GM08714 (cell line): ENCODE measurements around the gene SUPT3H.

Experiments used
- H3K4me3 ChIP-seq: fragments of 200-500 bp; sonication (Bioruptor generic); 2 replicates; pipeline ENCODE4 v1.5.1; 2014; ENCODE audit warnings: mild to moderate bottlenecking, low read length, inconsistent platforms
- ZNF274 ChIP-seq: IDR thresholded peaks from 2 replicates; pipeline ENCODE4 v1.6.1; 2012; ENCODE audit warnings: mild to moderate bottlenecking, low read depth, low read length

Gene SUPT3H

DNA sequence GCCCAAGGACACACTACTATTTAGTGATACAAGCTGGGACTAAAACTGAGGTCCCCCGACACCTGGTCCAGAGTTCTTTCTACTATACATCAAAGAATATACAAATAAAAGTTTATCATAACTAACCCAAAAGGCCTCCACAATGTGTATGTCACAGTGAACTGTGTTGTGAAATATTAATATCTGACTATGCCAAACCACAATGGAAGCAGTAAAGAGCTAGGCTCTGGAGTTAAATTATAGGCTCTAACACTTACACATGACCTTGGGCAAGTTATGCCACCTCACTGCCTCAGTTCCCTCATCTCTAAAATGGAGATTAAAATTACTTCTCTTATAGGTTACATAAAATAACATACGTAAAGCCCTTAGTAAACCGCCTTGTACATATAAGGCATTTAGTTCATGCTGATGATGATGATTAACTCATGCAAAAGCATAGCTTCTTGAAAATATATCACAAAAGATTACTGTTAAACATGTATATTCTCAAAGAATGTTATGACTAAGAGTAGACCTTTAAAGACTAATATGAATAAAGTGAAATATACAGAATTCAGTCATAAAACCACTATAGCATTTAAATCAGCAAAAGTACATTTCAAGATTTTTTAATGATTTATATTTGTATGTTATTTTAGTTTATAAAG lies 5.7 kb downstream of the SUPT3H start:
- TF ChIP-seq ZNF274, result no peak
- H3K4me3 ChIP-seq, result no peak overlapping the region

DNA sequence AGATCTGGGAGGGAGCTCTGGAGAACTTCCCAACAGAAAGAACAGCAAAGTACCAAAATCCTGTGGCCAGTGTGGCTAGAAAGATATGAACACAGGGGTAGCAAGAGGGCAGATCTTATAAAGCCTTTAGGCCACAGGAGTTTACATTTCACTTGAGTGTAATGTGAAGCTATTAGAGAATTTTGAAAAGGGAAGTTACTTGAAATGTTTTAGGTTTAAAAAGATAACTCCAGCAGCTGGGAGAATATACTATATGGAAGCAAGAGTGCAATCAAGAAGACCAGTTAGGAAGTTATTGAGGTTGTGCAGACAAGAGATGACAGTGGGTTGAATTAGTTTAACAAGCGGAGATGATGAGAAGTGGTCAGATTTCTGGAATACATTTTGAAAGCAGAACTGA lies 7.9 kb downstream of the SUPT3H start:
- TF ChIP-seq ZNF274, result no peak
- H3K4me3 ChIP-seq, result no peak overlapping the region

DNA sequence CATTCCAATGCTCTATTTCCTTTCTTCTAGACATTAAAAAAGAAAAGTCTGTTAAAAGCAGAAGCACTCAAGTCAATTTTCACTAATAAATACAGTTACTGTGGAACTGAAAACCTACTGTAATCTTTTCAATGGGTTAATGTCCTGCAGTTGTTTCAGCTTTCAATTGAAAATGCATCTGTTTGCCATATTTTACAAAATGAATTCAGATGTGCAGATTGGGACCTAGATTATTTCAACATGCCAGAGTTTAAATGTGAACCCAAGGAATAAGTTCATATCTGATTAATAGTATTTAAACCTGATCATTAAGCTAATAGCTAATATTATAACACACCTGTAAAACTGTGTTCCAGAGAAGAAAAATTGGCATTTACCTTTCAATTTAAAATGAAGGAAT lies 9.7 kb downstream of the SUPT3H start:
- no peak overlapping the region for H3K4me3 ChIP-seq
- TF ChIP-seq ZNF274, result no peak

DNA sequence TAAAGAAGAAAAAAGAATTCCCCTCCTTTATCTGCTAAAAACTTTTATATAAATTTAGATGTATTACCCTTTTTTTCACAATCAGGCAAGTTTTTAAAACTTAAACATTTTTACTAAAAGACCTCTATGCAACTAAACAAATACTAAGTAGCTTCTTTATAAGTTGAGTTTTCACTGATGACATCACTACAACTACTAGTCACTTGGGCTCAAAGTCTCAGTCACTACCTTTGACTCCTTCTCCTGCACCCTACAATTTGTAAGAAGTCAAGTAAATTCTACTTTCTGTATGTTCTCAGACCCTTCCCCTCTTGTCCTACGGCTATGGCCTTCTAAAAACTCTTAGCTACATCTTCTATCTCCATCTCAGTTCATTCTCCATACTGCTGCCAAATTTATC lies 11.2 kb downstream of the SUPT3H start:
- TF ChIP-seq ZNF274, result no peak

DNA sequence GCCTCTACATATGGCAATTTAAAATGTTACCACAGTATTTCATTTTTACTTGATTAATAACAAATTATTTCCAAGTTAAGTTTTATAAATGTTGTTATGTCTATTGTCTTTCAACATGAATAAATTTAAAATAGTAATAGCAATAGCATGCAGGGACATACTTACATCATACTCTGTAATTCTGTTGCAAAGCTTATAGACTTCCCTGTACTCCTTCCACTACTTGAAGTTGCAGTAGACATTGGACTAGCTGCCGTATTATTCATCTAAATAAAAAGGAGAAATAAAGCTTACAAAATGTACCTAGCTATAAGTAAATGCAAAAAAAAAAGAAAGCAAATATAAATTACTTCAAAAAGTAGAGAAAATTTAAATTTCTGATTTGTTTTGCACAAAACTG lies 12.7 kb downstream of the SUPT3H start:
- H3K4me3 ChIP-seq, result no peak overlapping the region
- TF ChIP-seq ZNF274, result no peak

More for the DNA sequence above, 11.2 kb downstream of the SUPT3H start:
- H3K4me3 ChIP-seq, result no peak overlapping the region

DNA sequence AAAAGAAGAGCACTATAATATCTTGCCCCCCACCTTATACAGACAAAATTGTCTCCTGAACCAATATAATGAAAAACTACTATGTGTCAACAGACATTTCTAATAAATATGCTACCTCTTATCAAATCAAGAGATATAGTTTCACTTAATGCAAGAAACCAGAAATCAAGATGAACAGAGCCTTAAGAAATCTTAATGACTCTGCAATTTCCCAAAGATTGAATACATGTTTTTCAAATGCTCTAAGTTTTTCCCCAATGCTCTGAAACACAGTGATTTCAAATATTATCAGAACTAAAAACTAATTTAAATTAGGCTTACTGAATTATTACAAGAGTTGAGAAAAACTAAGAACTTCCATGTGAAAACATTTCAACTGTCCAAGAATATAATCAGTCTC lies 13.3 kb downstream of the SUPT3H start:
- H3K4me3 ChIP-seq, result no peak overlapping the region
- no peak for TF ChIP-seq ZNF274

DNA sequence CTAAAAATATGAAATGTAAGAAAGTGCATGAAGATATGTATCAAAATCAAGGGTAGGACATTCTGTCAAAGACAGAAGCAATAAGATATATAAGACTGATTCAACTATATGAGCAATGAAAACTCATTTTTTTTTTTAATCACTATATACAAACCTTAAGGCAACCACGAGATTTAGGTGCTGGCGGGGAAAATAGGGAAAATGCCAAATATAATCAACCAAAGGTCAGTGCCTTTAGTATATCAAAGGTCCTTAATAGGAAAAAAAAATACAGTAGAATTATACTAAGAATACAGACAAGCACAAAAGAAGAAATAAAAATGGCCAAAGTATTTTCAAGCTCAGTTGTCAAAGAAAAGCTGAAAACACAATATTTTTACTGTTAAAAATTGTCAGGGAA lies 24.1 kb downstream of the SUPT3H start:
- no peak for TF ChIP-seq ZNF274
- no peak overlapping the region for H3K4me3 ChIP-seq

- no peak for TF ChIP-seq ZNF274
- H3K4me3 ChIP-seq, result no peak overlapping the region
These were observed 26.1 kb downstream of the SUPT3H start for GRCh38 chr6:45351667-45352066.

- no peak overlapping the region for H3K4me3 ChIP-seq
- no peak for TF ChIP-seq ZNF274
These were observed 26.7 kb downstream of the SUPT3H start for GRCh38 chr6:45351076-45351475.

DNA sequence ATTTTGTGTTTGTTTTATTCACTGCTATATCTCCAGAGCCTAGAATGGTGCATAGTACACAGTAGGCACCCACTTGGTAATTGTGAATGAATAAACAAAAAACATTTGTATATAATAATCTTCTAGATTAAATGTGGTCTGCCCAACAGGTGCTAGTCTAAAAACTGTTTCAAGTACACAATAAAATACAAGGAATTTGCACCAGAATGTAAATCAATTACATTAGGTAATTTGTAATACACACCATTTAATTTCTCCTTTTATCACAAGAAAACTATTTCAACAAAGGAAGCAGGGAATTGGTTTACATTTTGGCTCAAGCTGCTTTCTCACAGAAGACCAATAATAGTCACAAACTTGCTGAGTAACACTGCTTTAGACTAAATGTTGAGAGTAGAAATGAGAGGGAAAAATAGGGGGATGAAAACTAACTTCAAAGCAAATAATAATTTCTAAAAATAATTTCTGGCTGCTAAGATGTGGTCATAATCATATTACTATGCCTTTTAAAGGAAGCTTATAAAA lies 27.5 kb downstream of the SUPT3H start:
- no peak overlapping the region for H3K4me3 ChIP-seq
- TF ChIP-seq ZNF274, result no peak

DNA sequence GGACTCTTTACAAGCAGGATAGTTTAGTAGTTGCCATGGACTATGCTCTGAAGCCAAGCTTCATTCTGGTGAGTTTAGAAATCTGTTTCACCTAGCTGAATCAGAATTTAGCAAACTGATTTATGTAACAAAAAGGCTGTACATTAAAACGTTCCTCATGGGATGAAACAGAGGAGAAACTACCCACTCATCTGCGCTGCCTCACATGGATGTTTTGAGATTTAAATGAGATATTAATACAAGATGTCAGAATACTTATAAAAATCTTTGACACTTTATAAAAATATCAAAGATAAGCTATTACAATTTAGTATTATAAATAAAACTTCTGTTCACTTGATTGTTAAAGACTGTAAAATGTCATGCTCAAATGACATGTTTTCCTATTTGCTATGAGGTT lies 32.8 kb downstream of the SUPT3H start:
- no peak for TF ChIP-seq ZNF274
- no peak overlapping the region for H3K4me3 ChIP-seq

DNA sequence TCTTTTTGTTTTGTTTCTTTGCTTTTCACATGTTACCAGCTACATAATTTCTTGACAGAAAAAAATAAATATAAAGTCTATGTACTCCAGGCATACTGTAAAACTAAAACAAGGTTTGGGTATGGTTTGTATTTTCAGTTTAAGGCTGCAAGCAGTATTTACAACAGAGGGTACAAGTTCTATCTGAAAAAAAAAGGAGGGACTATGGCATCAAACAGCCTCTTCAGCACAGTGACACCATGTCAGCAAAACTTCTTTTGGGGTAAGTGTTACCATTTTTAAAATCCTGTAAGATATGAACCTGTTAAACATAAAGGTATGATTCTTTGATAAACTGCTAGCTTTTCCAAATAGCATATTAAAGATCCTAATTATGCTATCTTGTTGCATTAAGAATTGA lies 49.2 kb downstream of the SUPT3H start:
- TF ChIP-seq ZNF274, result no peak

GRCh38 chr6:45327956-45328522 lies 49.7 kb downstream of the SUPT3H start, which contains the start of gene RUNX2:
TSS of gene RUNX2 (plus strand) at chr6:45328330. CDS start at chr6:45328727, 397 bp downstream.
- TF ChIP-seq ZNF274, result no peak
- H3K4me3 ChIP-seq, result no peak within 1 kb of the TSS

More for the DNA sequence above, 49.2 kb downstream of the SUPT3H start:
- no peak overlapping the region for H3K4me3 ChIP-seq

DNA sequence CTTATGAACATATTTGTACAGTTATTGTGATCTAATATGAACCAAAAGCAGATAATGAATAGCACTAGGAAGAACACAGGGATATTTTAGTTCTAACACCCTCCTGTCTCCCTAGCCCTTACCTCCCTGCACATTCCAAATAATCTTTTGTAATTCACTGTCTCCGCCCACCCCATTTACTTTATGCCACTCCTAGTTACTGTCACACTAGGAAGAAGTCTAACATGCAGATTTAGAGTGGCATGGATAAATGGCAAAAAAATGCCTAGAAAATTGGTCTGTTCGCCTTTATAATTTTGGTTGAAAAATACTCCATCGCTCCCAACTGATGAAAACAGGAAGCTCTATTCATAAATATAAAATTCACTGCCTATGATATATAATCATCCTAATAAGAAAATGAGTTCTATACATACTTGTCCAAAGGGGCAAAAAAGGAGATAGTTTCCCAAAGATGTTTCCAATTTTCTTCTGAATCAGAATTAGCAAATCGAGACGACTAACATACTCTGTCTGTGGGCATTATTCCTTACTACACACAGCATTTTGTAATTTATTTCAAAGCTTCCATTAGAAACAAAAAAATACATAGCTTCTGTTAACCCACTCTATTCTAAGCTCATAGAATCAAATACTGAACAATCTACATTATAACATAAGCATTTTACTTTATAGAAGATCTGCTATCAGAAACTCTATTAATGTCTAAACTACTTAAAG lies 50.9 kb downstream of the SUPT3H start:
- no peak overlapping the region for H3K4me3 ChIP-seq
- no peak for TF ChIP-seq ZNF274
